Measurements from ENCODE around the gene WNT3. TPM values are rescaled to one million over a fixed set of nuclear protein-coding genes. Genes with fewer than 3 reads are reported as not detected.
A peak's percentile ranks its signal among the peaks of the same experiment; 100 is the strongest.

Gene WNT3
- total RNA-seq, 2 donors from 2014 or later = 0.13 TPM; not detected in 1

DNA sequence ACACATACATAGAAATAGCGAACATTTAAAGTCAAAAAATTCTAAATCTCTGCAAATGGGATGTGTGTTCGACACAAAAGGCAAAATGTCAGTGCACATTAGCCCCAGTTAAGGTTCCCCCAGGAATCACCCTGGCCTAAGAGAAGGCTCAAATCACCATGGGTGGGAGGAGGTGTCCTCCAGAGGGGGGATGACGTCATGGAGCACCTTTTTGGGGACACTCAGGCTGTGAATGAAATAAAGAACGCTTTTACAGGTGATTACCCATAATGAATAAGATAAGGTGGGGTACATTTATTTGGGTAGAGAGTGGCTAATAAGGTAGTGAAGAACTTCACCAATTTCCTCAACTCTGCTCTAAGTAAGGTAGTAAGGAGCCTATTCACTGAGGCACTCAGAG is 26.4 kb downstream of the WNT3 start:
- Mint-ChIP-seq H3K4me3 (no peak overlapping the region), H3K9me3 (no peaks in the 10 kb centered on the region), H3K27ac (no peak overlapping the region), H3K27me3 (peaks cover 29% of the 10 kb centered on the region), H3K36me3 (ENCODE audit: low read depth) (no peaks in the 10 kb centered on the region), H3K4me1 (no peaks in the 10 kb centered on the region)
- no peak for ATAC-seq (replicated peaks)

DNA sequence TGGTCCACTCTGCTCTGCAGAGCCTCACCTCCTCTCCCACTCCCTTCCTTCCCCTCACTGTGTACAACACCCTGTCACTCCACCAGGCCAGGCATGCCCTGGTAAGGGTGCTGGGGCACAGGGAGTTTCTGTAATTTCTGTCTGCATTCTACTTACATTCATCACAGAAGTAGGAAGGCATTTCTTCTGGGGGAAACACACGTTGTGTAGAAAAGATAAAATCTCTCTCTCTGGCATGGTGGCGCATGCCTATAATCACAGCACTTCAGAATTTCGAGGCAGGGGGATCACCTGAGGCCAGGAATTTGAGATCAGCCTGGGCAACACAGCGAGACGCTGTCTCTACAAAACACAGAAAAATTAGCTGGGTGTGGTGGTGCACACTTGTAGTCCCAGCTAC is 27.0 kb downstream of the WNT3 start:
- peaks cover 29% of the 10 kb centered on the region for H3K27me3 Mint-ChIP-seq
- no peaks in the 10 kb centered on the region for H3K36me3 Mint-ChIP-seq (ENCODE audit: low read depth)
- H3K4me3 Mint-ChIP-seq = no peak overlapping the region
- no peak overlapping the region for H3K27ac Mint-ChIP-seq
- ATAC-seq (replicated peaks) = no peak
- H3K4me1 Mint-ChIP-seq = no peaks in the 10 kb centered on the region
- no peaks in the 10 kb centered on the region for H3K9me3 Mint-ChIP-seq

DNA sequence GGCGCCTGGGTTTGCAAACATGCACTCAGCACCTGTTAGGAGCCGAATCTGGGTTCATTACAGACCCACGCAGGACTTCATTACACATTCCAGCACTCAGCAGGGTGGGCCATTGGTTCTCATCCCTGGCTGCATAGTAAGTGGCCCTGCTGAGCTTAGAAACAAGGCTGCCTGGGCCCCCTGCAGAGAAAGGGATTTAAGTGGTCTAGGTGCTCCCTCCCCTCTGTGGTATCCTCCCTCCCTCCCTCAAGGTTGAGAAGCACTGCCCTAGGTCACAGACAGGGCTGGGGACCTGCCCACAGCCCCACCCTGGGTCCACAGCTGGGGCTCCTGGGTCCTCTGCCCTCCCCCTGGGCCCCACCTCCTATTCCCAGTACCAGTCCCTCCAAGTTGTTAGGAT is 28.3 kb downstream of the WNT3 start:
- no peak overlapping the region for H3K27ac Mint-ChIP-seq
- H3K4me1 Mint-ChIP-seq = no peaks in the 10 kb centered on the region
- H3K4me3 Mint-ChIP-seq = no peak overlapping the region
- no peak for ATAC-seq (replicated peaks)
- no peaks in the 10 kb centered on the region for H3K9me3 Mint-ChIP-seq
- no peaks in the 10 kb centered on the region for H3K36me3 Mint-ChIP-seq (ENCODE audit: low read depth)
- peaks cover 21% of the 10 kb centered on the region for H3K27me3 Mint-ChIP-seq

DNA sequence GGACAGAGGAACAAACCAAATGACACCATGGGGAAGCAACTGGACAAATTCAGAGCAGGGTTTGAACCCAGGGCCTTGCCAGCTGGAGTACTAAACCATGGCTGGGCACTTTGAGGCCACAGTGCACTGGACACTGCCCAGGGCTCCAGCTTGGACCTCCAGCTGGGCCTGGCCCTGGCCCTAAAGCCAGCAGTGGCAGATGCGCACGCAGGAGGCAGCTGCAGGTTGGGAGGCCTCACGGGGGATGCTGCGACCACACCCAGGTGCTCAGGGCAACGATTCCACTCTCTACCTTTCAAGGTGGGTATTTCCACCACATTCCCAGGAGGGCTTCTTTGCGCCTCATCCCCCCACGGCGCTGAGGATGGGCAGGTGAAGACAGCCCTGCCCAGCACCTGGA is 28.9 kb downstream of the WNT3 start:
- Mint-ChIP-seq H3K36me3 (ENCODE audit: low read depth) (no peaks in the 10 kb centered on the region), H3K4me1 (no peaks in the 10 kb centered on the region), H3K27me3 (peaks cover 20% of the 10 kb centered on the region)

DNA sequence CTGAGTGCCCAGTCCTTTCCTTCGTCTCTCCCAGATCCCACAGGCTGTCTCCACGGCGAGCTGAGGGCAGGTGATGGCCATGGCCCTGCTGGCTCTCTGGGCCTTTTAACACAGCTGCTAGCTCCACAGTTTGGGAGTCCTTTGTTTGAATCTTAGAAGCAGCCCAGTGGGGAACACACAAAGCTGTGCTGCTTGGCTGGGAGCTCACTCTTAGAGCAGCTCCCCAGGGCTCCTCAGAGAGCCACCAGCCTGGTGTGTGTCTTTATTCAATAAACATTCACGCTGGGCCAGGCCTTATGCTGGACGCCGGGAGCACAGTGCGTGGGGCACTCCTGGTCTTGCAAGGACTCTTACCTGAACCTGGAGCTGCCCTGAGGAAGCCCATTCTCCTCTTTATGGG is 29.7 kb downstream of the WNT3 start:
- Mint-ChIP-seq H3K27ac (no peak overlapping the region), H3K4me1 (no peaks in the 10 kb centered on the region), H3K9me3 (no peaks in the 10 kb centered on the region), H3K4me3 (no peak overlapping the region), H3K36me3 (ENCODE audit: low read depth) (no peaks in the 10 kb centered on the region), H3K27me3 (peaks cover 17% of the 10 kb centered on the region)
- ATAC-seq (replicated peaks) = no peak

More for the DNA sequence above, 28.9 kb downstream of the WNT3 start:
- Mint-ChIP-seq H3K9me3 (no peaks in the 10 kb centered on the region), H3K27ac (no peak overlapping the region), H3K4me3 (no peak overlapping the region)
- ATAC-seq (replicated peaks) = no peak

DNA sequence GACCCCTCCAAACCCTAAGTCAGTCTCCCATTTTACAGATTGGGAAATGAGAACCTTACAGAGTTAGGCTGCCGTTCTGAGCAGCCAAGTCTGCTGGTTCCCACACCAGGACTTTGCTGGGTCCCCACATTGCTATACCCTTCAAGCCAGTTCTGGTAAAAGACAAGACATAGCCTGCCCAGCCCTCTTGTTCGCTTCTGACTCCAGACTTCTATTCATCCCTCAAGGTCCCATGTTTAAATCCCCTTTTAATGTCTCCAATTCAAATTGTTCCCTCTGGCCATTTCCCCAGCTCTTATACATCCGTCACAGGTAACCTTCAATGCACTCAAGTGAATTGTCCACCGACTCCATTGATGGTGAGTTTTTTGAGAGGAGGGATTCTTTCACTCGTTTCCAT is 30.2 kb downstream of the WNT3 start:
- no peak for ATAC-seq (replicated peaks)
- no peaks in the 10 kb centered on the region for H3K36me3 Mint-ChIP-seq (ENCODE audit: low read depth)
- H3K4me1 Mint-ChIP-seq = no peaks in the 10 kb centered on the region
- peaks cover 16% of the 10 kb centered on the region for H3K27me3 Mint-ChIP-seq
- no peak overlapping the region for H3K27ac Mint-ChIP-seq
- H3K9me3 Mint-ChIP-seq = no peaks in the 10 kb centered on the region
- H3K4me3 Mint-ChIP-seq = no peak overlapping the region

DNA sequence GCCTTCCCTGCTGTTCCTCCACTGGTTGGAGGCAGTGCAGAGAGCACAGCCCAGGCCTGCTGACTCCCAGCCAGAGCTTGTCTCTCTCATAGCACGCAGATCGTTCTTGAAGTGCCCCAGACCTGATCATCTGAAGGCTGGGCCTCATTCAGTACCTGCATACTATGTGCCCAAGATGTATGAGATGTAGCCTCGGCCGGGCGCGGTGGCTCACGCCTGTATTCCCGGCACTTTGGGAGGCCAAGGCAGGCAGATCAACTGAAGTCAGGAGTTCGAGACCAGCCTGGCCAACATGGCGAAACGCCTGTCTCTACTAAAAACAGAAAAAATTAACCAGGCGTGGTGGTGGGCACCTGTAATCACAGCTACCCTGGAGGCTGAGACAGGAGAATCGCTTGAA is 31.0 kb downstream of the WNT3 start:
- H3K9me3 Mint-ChIP-seq = no peaks in the 10 kb centered on the region
- no peaks in the 10 kb centered on the region for H3K4me1 Mint-ChIP-seq
- H3K27me3 Mint-ChIP-seq = peaks cover 16% of the 10 kb centered on the region
- no peaks in the 10 kb centered on the region for H3K36me3 Mint-ChIP-seq (ENCODE audit: low read depth)
- H3K27ac Mint-ChIP-seq = no peak overlapping the region
- no peak for ATAC-seq (replicated peaks)
- no peak overlapping the region for H3K4me3 Mint-ChIP-seq

DNA sequence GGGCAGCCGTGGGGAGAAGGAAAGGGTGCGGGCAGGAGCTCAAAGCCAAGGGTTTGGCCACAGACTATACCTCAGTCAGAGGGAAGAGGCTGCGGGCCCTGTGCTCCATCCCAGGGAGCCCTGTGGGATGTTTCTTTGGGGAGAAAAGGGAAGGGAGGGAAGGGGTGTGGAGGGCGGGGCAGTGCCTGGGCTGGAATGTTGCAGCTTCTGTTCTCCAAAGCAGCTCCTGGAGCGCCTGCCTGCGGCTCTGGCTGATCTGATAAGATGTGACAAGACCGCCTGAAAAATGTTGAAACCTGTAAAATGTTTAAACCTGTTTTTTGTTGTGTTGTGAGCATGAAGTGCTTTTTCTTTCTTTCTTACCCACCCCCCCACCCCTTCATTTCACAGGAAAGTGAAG is 32.8 kb downstream of the WNT3 start:
- Mint-ChIP-seq H3K4me3 (no peak overlapping the region), H3K27ac (no peak overlapping the region), H3K27me3 (peaks cover 6% of the 10 kb centered on the region), H3K36me3 (ENCODE audit: low read depth) (no peaks in the 10 kb centered on the region), H3K9me3 (no peaks in the 10 kb centered on the region), H3K4me1 (no peaks in the 10 kb centered on the region)
- no peak for ATAC-seq (replicated peaks)

DNA sequence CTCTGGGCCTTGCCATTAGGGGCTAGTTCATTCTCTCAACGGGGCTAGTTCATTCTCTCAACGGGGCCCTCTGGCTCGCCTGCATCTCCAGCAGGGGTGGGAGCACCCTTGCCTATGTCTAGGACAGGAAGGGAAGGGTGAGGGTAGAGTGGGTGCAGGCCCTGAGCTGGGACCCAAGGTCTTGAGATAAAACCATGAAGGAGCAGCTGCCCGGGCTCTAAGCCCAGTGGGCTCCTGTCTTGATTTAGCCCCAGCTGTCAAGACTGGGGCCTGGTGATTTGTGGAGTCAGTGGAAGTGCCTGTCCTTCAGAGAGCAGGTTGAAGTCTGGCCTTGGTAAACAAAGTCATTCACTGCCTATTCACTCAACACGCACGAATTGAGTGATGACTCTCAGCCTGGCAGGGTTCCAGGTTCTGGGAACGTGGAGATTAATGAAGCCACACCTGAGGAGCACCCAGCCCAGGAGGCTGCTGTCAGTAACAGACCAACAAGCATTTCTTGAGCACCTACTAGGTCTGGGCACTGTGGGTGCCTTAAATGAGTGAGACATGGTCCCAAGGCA is 35.4 kb downstream of the WNT3 start:
- ATAC-seq (replicated peaks) = no peak
- no peaks in the 10 kb centered on the region for H3K36me3 Mint-ChIP-seq (ENCODE audit: low read depth)
- no peak overlapping the region for H3K4me3 Mint-ChIP-seq
- H3K27ac Mint-ChIP-seq = no peak overlapping the region
- peaks cover 5% of the 10 kb centered on the region for H3K27me3 Mint-ChIP-seq
- H3K4me1 Mint-ChIP-seq = no peaks in the 10 kb centered on the region
- no peaks in the 10 kb centered on the region for H3K9me3 Mint-ChIP-seq

DNA sequence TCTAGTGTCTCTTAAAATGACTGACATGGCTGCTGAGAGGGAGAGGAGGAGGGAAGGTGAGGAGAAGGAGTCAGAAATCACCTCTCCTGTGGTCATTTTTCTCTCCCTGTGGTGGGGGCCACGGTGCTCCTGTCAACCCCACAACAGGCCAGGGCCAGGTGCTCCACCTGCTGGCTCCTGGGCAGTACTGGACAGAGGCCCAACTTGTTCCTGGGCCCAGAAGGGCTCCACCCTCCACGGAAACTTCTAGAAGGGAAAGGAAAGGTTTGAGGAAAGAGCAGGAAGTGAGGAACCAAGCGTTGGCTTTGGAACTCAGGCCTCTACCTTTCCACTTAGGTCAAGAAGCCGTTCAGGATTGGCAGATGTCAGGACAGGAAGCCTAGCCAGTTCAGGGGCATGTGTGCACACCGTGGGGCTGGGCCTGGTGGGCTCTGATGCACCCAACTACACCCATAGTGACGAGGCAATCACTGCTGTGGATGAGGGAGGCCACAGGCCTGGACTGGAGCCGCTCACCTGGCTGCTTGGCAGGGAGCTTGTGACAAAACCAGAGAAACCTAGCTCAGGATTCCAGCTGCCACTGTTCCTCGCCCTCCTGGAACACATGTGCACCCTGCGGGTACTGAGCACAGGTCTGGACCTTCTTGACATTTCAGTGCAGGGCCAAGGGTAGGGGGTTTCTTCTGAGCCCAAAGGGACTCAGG is 36.1 kb downstream of the WNT3 start:
- Mint-ChIP-seq H3K27me3 (peaks cover 10% of the 10 kb centered on the region), H3K4me3 (no peak overlapping the region), H3K4me1 (no peaks in the 10 kb centered on the region), H3K27ac (no peak overlapping the region), H3K36me3 (ENCODE audit: low read depth) (no peaks in the 10 kb centered on the region), H3K9me3 (no peaks in the 10 kb centered on the region)
- ATAC-seq (replicated peaks) = peak; percentile 64

DNA sequence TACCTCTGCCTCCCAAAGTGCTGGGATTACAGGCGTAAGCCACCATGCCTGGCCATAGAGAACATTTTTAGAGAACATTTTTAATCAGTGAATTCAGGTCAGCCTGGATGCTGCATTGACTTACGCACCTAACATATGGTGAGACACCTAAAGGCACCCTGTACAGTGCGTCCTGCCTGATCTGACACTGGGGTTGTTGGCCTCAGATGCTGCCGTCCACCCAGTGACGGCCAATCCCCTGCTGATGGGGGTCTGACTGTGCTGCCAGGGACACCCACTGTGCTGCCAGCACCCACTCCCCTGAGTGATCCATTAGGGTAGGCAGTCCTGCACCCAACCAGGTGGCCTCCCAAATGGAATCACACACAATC is 38.5 kb downstream of the WNT3 start:
- no peaks in the 10 kb centered on the region for H3K36me3 Mint-ChIP-seq (ENCODE audit: low read depth)
- H3K27me3 Mint-ChIP-seq = peaks cover 13% of the 10 kb centered on the region
- ATAC-seq (replicated peaks) = no peak
- H3K27ac Mint-ChIP-seq = no peak overlapping the region
- H3K4me3 Mint-ChIP-seq = no peak overlapping the region
- no peaks in the 10 kb centered on the region for H3K4me1 Mint-ChIP-seq
- no peaks in the 10 kb centered on the region for H3K9me3 Mint-ChIP-seq

DNA sequence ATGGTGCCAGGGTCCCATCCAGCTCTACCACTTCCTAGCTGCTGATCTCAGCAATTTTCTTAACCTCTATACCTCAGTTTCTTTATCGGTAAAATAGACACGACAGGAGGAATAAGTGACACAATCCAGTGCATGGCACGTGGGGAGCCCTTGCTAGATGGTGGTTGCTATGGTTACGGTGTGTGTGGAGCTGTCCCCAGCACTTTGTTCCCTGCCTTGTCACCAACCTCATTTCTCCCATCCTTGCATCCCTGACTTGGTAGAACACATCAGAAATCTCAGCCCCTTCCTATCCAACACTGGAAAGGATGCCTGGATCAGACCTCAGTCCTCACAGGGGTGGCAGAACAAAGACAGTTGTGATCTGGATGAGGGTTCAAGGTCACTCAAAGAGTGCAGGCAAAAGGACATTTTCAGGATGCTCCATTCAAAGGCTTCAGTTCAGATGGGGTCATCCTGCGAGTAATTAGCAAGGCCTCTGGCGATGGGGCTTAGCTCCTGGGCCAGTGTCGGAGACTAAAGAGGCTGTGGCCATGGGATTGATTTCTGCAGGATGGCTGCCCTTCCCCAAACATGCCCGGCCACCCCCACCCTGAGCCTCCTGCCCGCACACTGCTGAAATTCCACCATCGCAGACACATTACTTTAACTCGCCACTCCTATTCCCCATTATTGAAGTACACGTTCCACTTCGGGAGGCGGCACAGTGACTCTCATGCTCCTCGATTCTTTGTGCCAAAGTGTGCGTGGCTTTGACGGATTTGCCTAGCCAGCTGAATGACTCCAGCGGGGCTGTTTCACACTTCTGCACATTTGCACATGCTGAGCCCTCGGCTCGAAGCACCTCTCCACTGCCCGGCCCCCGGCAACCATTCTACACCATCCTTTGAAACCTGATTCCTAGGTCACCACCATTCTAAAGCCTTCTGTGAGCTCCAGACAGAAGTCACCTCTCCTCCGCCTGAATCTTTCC is 40.3 kb downstream of the WNT3 start:
- ATAC-seq (replicated peaks) = no peak
- Mint-ChIP-seq H3K4me3 (no peak overlapping the region), H3K27me3 (peaks cover 19% of the 10 kb centered on the region), H3K27ac (no peak overlapping the region), H3K36me3 (ENCODE audit: low read depth) (no peaks in the 10 kb centered on the region), H3K9me3 (no peaks in the 10 kb centered on the region), H3K4me1 (no peaks in the 10 kb centered on the region)

DNA sequence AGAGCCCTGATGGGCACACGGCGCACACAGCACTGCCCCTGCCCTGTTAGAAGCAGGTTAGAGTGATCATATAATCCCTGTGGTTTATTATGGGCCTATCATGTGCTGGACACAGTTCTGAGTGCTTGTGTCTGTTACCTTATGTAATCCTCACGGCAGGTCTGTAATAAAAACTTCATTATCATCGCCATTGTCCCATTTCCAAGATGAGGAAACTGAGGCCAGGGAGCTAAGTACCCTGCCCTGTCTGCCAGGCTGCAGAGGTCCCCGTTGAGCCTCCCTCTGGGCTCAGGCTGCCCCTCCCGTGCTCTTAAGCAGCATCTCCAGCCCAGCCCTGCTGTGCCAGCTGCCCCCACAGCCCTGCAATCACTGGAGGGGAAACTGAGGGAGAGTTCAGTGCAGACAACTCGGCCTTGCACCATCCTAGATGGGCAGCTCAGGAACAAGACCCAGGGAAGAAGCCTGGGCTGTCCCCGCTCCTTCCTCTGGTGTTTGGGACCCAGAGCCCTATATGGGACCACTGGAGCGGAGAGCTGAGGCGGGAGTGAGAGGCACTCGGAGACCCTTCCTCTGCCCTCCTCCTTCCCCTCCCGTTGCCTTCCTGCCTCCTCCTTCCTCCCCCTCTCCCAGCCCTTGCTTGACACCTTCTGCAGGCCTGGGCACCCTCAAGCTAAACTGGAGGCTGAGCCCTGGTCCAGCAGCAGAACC is 42.0 kb downstream of the WNT3 start:
- Mint-ChIP-seq H3K4me3 (no peak overlapping the region), H3K4me1 (no peaks in the 10 kb centered on the region), H3K36me3 (ENCODE audit: low read depth) (no peaks in the 10 kb centered on the region), H3K27ac (no peak overlapping the region), H3K27me3 (peaks cover 19% of the 10 kb centered on the region), H3K9me3 (no peaks in the 10 kb centered on the region)
- ATAC-seq (replicated peaks) = no peak

DNA sequence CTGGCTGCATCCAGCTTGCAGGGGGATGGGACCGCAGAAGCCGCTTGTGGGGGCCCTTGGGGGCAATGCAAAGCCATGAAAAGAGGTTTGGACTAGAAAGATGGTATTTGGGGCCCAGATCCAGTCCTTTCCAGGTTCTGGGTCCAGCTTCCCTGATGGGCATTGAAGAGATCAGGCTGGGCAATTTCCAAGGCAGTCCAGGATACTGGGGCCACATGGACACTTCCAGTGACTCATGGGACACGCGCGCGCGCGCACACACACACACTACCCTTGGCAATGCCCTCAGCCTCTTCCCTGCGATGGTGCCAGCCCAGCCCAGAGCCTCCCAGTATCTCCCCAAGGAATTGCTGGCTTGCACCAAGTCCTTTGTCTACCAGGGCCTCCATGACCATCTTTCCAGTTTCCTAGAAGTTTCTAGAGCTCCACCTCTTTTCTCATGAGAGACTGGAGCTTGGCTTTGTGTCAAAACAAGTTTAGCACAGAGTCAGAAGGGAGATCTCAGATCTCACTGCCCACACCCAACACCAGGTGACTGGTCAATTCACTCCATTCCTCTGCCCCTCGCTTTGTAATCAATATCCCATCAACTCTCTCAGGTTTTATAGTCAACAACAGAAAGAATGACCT is 44.3 kb downstream of the WNT3 start:
- H3K4me3 Mint-ChIP-seq = no peak overlapping the region

More for the DNA sequence above, 44.3 kb downstream of the WNT3 start:
- Mint-ChIP-seq H3K36me3 (ENCODE audit: low read depth) (no peaks in the 10 kb centered on the region), H3K4me1 (no peaks in the 10 kb centered on the region), H3K27me3 (peaks cover 26% of the 10 kb centered on the region), H3K27ac (no peak overlapping the region), H3K9me3 (no peaks in the 10 kb centered on the region)
- ATAC-seq (replicated peaks) = no peak

All from activated T-helper 17 cell treated with anti-CD3 and anti-CD28 coated beads, Interleukin-2, amount 50 U/mL, for 72 hours (primary cell).